Measurements from ENCODE around the gene KIRREL3.

Gene KIRREL3

GRCh38 chr11:126764231-126764630 is 236.3 kb downstream of the KIRREL3 start:
- no peak overlapping the region for H3K4me3 ChIP-seq (ENCODE audit: low read length)
- H3K36me3 ChIP-seq (ENCODE audit: control insufficient read depth, low read depth, low read length) = no peaks in the 10 kb centered on the region
- no peaks in the 10 kb centered on the region for H3K9me3 ChIP-seq (ENCODE audit: control insufficient read depth, low read depth, low read length)
- no peak overlapping the region for H3K9ac ChIP-seq (ENCODE audit: low read length)
- H3K4me1 ChIP-seq (ENCODE audit: control insufficient read depth, low read depth, low read length) = no peaks in the 10 kb centered on the region
- no peak overlapping the region for H3K27ac ChIP-seq (ENCODE audit: low read length)
- no peaks in the 10 kb centered on the region for H3K27me3 ChIP-seq (ENCODE audit: control insufficient read depth, insufficient read depth, low read length)

GRCh38 chr11:126756855-126757254 is 243.7 kb downstream of the KIRREL3 start:
- no peaks in the 10 kb centered on the region for H3K36me3 ChIP-seq (ENCODE audit: control insufficient read depth, low read depth, low read length)
- H3K4me1 ChIP-seq (ENCODE audit: control insufficient read depth, low read depth, low read length) = no peaks in the 10 kb centered on the region
- H3K9me3 ChIP-seq (ENCODE audit: control insufficient read depth, low read depth, low read length) = no peaks in the 10 kb centered on the region
- no peaks in the 10 kb centered on the region for H3K27me3 ChIP-seq (ENCODE audit: control insufficient read depth, insufficient read depth, low read length)
- H3K9ac ChIP-seq (ENCODE audit: low read length) = no peak overlapping the region
- no peak overlapping the region for H3K4me3 ChIP-seq (ENCODE audit: low read length)
- no peak overlapping the region for H3K27ac ChIP-seq (ENCODE audit: low read length)

- Histone ChIP-seq H3K36me3 (ENCODE audit: control insufficient read depth, low read depth, low read length) (no peaks in the 10 kb centered on the region), H3K9me3 (ENCODE audit: control insufficient read depth, low read depth, low read length) (no peaks in the 10 kb centered on the region), H3K27me3 (ENCODE audit: control insufficient read depth, insufficient read depth, low read length) (no peaks in the 10 kb centered on the region), H3K27ac (ENCODE audit: low read length) (no peak overlapping the region), H3K4me3 (ENCODE audit: low read length) (no peak overlapping the region), H3K9ac (ENCODE audit: low read length) (no peak overlapping the region), H3K4me1 (ENCODE audit: control insufficient read depth, low read depth, low read length) (no peaks in the 10 kb centered on the region)
These were observed 244.1 kb downstream of the KIRREL3 start for GRCh38 chr11:126756421-126756820.

GRCh38 chr11:126755526-126755925 is 245.0 kb downstream of the KIRREL3 start:
- no peaks in the 10 kb centered on the region for H3K27me3 ChIP-seq (ENCODE audit: control insufficient read depth, insufficient read depth, low read length)
- H3K27ac ChIP-seq (ENCODE audit: low read length) = no peak overlapping the region
- H3K9ac ChIP-seq (ENCODE audit: low read length) = no peak overlapping the region
- H3K4me3 ChIP-seq (ENCODE audit: low read length) = no peak overlapping the region
- no peaks in the 10 kb centered on the region for H3K36me3 ChIP-seq (ENCODE audit: control insufficient read depth, low read depth, low read length)
- H3K4me1 ChIP-seq (ENCODE audit: control insufficient read depth, low read depth, low read length) = no peaks in the 10 kb centered on the region
- H3K9me3 ChIP-seq (ENCODE audit: control insufficient read depth, low read depth, low read length) = no peaks in the 10 kb centered on the region

- no peaks in the 10 kb centered on the region for H3K4me1 ChIP-seq (ENCODE audit: control insufficient read depth, low read depth, low read length)
- H3K4me3 ChIP-seq (ENCODE audit: low read length) = no peak overlapping the region
- H3K27ac ChIP-seq (ENCODE audit: low read length) = no peak overlapping the region
- no peak overlapping the region for H3K9ac ChIP-seq (ENCODE audit: low read length)
- no peaks in the 10 kb centered on the region for H3K36me3 ChIP-seq (ENCODE audit: control insufficient read depth, low read depth, low read length)
- no peaks in the 10 kb centered on the region for H3K9me3 ChIP-seq (ENCODE audit: control insufficient read depth, low read depth, low read length)
- no peaks in the 10 kb centered on the region for H3K27me3 ChIP-seq (ENCODE audit: control insufficient read depth, insufficient read depth, low read length)
These were observed 245.8 kb downstream of the KIRREL3 start for GRCh38 chr11:126754591-126755426.

- no peaks in the 10 kb centered on the region for H3K9me3 ChIP-seq (ENCODE audit: control insufficient read depth, low read depth, low read length)
- no peak overlapping the region for H3K27ac ChIP-seq (ENCODE audit: low read length)
- H3K4me3 ChIP-seq (ENCODE audit: low read length) = no peak overlapping the region
- H3K9ac ChIP-seq (ENCODE audit: low read length) = no peak overlapping the region
- H3K27me3 ChIP-seq (ENCODE audit: control insufficient read depth, insufficient read depth, low read length) = no peaks in the 10 kb centered on the region
- no peaks in the 10 kb centered on the region for H3K36me3 ChIP-seq (ENCODE audit: control insufficient read depth, low read depth, low read length)
- H3K4me1 ChIP-seq (ENCODE audit: control insufficient read depth, low read depth, low read length) = no peaks in the 10 kb centered on the region
These were observed 246.6 kb downstream of the KIRREL3 start for GRCh38 chr11:126753990-126754389.

GRCh38 chr11:126751242-126751641 is 249.3 kb downstream of the KIRREL3 start:
- H3K27me3 ChIP-seq (ENCODE audit: control insufficient read depth, insufficient read depth, low read length) = no peaks in the 10 kb centered on the region
- H3K27ac ChIP-seq (ENCODE audit: low read length) = no peak overlapping the region
- no peak overlapping the region for H3K4me3 ChIP-seq (ENCODE audit: low read length)
- H3K9me3 ChIP-seq (ENCODE audit: control insufficient read depth, low read depth, low read length) = no peaks in the 10 kb centered on the region
- no peaks in the 10 kb centered on the region for H3K4me1 ChIP-seq (ENCODE audit: control insufficient read depth, low read depth, low read length)
- no peak overlapping the region for H3K9ac ChIP-seq (ENCODE audit: low read length)
- H3K36me3 ChIP-seq (ENCODE audit: control insufficient read depth, low read depth, low read length) = no peaks in the 10 kb centered on the region

- Histone ChIP-seq H3K4me1 (ENCODE audit: control insufficient read depth, low read depth, low read length) (no peaks in the 10 kb centered on the region), H3K36me3 (ENCODE audit: control insufficient read depth, low read depth, low read length) (no peaks in the 10 kb centered on the region), H3K9me3 (ENCODE audit: control insufficient read depth, low read depth, low read length) (no peaks in the 10 kb centered on the region), H3K9ac (ENCODE audit: low read length) (no peak overlapping the region), H3K4me3 (ENCODE audit: low read length) (no peak overlapping the region), H3K27me3 (ENCODE audit: control insufficient read depth, insufficient read depth, low read length) (no peaks in the 10 kb centered on the region), H3K27ac (ENCODE audit: low read length) (no peak overlapping the region)
These were observed 251.8 kb downstream of the KIRREL3 start for GRCh38 chr11:126748793-126749192.

- no peaks in the 10 kb centered on the region for H3K9me3 ChIP-seq (ENCODE audit: control insufficient read depth, low read depth, low read length)
- no peak overlapping the region for H3K4me3 ChIP-seq (ENCODE audit: low read length)
- no peaks in the 10 kb centered on the region for H3K27me3 ChIP-seq (ENCODE audit: control insufficient read depth, insufficient read depth, low read length)
- no peak overlapping the region for H3K9ac ChIP-seq (ENCODE audit: low read length)
- H3K27ac ChIP-seq (ENCODE audit: low read length) = no peak overlapping the region
- no peaks in the 10 kb centered on the region for H3K4me1 ChIP-seq (ENCODE audit: control insufficient read depth, low read depth, low read length)
- H3K36me3 ChIP-seq (ENCODE audit: control insufficient read depth, low read depth, low read length) = no peaks in the 10 kb centered on the region
These were observed 252.3 kb downstream of the KIRREL3 start for GRCh38 chr11:126748100-126748791.

- Histone ChIP-seq H3K4me1 (ENCODE audit: control insufficient read depth, low read depth, low read length) (no peaks in the 10 kb centered on the region), H3K9me3 (ENCODE audit: control insufficient read depth, low read depth, low read length) (no peaks in the 10 kb centered on the region), H3K27me3 (ENCODE audit: control insufficient read depth, insufficient read depth, low read length) (no peaks in the 10 kb centered on the region), H3K4me3 (ENCODE audit: low read length) (no peak overlapping the region), H3K9ac (ENCODE audit: low read length) (no peak overlapping the region), H3K36me3 (ENCODE audit: control insufficient read depth, low read depth, low read length) (no peaks in the 10 kb centered on the region), H3K27ac (ENCODE audit: low read length) (no peak overlapping the region)
These were observed 253.3 kb downstream of the KIRREL3 start for GRCh38 chr11:126747315-126747714.

GRCh38 chr11:126746443-126746842 is 254.1 kb downstream of the KIRREL3 start:
- Histone ChIP-seq H3K9me3 (ENCODE audit: control insufficient read depth, low read depth, low read length) (no peaks in the 10 kb centered on the region), H3K27ac (ENCODE audit: low read length) (no peak overlapping the region), H3K36me3 (ENCODE audit: control insufficient read depth, low read depth, low read length) (no peaks in the 10 kb centered on the region), H3K9ac (ENCODE audit: low read length) (no peak overlapping the region), H3K4me3 (ENCODE audit: low read length) (no peak overlapping the region), H3K4me1 (ENCODE audit: control insufficient read depth, low read depth, low read length) (no peaks in the 10 kb centered on the region), H3K27me3 (ENCODE audit: control insufficient read depth, insufficient read depth, low read length) (no peaks in the 10 kb centered on the region)

GRCh38 chr11:126744699-126745098 is 255.9 kb downstream of the KIRREL3 start:
- H3K4me1 ChIP-seq (ENCODE audit: control insufficient read depth, low read depth, low read length) = peaks cover 14% of the 10 kb centered on the region
- H3K4me3 ChIP-seq (ENCODE audit: low read length) = no peak overlapping the region
- H3K27me3 ChIP-seq (ENCODE audit: control insufficient read depth, insufficient read depth, low read length) = no peaks in the 10 kb centered on the region
- H3K27ac ChIP-seq (ENCODE audit: low read length) = no peak overlapping the region
- H3K36me3 ChIP-seq (ENCODE audit: control insufficient read depth, low read depth, low read length) = no peaks in the 10 kb centered on the region
- no peaks in the 10 kb centered on the region for H3K9me3 ChIP-seq (ENCODE audit: control insufficient read depth, low read depth, low read length)
- no peak overlapping the region for H3K9ac ChIP-seq (ENCODE audit: low read length)
